ENCODE measurements around the gene EEF1AKMT3.
"Not testable (repeated sequence)": the region's sequence is repeated elsewhere in the genome, so short reads cannot be mapped to it uniquely, and the experiment has no call there.

Gene EEF1AKMT3

GRCh38 chr12:57765698-57766463 is 6.5 kb upstream of the EEF1AKMT3 start:
- DNase-seq: no peak

GRCh38 chr12:57766464-57767304 is 5.7 kb upstream of the EEF1AKMT3 start, which contains the start of gene CYP27B1:
Gene CYP27B1, minus strand, starts transcription at chr12:57767078. Its CDS starts 37 bp downstream, at chr12:57767041.
- DNase-seq: peak in 1 of 2 experiments; percentile 25

GRCh38 chr12:57767305-57767698 is 5.1 kb upstream of the EEF1AKMT3 start:
- no peak for DNase-seq

- no peak for DNase-seq
Observed at GRCh38 chr12:57767876-57768275, 4.5 kb upstream of the EEF1AKMT3 start.

- DNase-seq: no peak
Observed at GRCh38 chr12:57769594-57769993, 2.8 kb upstream of the EEF1AKMT3 start.

GRCh38 chr12:57770734-57771133 is 1.7 kb upstream of the EEF1AKMT3 start:
- DNase-seq: no peak

- DNase-seq: peak; percentile 84 to 89
Observed at GRCh38 chr12:57771236-57771872, 1.1 kb upstream of the EEF1AKMT3 start.

GRCh38 chr12:57771873-57772428 is 463 bp upstream of the EEF1AKMT3 start, which contains the start of gene METTL1:
Gene METTL1, minus strand, starts transcription at chr12:57772105. Its CDS starts 22 bp downstream, at chr12:57772083.
- peak; percentile 90 to 95 for DNase-seq

- DNase-seq: not testable (repeated sequence)
Observed at GRCh38 chr12:57774634-57775033, 2.2 kb downstream of the EEF1AKMT3 start.

GRCh38 chr12:57775044-57775443 is 2.6 kb downstream of the EEF1AKMT3 start:
- no peak for DNase-seq

- no peak for DNase-seq
Observed at GRCh38 chr12:57775563-57776246, 3.3 kb downstream of the EEF1AKMT3 start.

- no peak for DNase-seq
Observed at GRCh38 chr12:57776247-57776587, 3.8 kb downstream of the EEF1AKMT3 start.

- no peak for DNase-seq
Observed at GRCh38 chr12:57777367-57777766, 5.0 kb downstream of the EEF1AKMT3 start.

GRCh38 chr12:57777911-57778310 is 5.5 kb downstream of the EEF1AKMT3 start:
- no peak for DNase-seq

- no peak for DNase-seq
Observed at GRCh38 chr12:57779736-57780135, 7.3 kb downstream of the EEF1AKMT3 start.

GRCh38 chr12:57780284-57780897 is 8.0 kb downstream of the EEF1AKMT3 start:
- DNase-seq: no peak

- no peak for DNase-seq
Observed at GRCh38 chr12:57781244-57781643, 8.8 kb downstream of the EEF1AKMT3 start.

GRCh38 chr12:57781801-57782200 is 9.4 kb downstream of the EEF1AKMT3 start:
- DNase-seq: no peak

- no peak for DNase-seq
Observed at GRCh38 chr12:57782243-57782607, 9.8 kb downstream of the EEF1AKMT3 start.

- DNase-seq: peak; percentile 93 to 96
Observed at GRCh38 chr12:57782608-57783465, 10.4 kb downstream of the EEF1AKMT3 start, which contains the start of gene TSFM. Gene TSFM, plus strand, starts transcription at chr12:57782787. Its CDS starts 15 bp downstream, at chr12:57782802.

GRCh38 chr12:57783466-57783801 is 11.0 kb downstream of the EEF1AKMT3 start:
- DNase-seq: no peak
